ENCODE data around the gene TBC1D3B.
"Not testable (repeated sequence)": the region's sequence is repeated elsewhere in the genome, so short reads cannot be mapped to it uniquely, and the experiment has no call there.

TBC1D3B gene

DNA sequence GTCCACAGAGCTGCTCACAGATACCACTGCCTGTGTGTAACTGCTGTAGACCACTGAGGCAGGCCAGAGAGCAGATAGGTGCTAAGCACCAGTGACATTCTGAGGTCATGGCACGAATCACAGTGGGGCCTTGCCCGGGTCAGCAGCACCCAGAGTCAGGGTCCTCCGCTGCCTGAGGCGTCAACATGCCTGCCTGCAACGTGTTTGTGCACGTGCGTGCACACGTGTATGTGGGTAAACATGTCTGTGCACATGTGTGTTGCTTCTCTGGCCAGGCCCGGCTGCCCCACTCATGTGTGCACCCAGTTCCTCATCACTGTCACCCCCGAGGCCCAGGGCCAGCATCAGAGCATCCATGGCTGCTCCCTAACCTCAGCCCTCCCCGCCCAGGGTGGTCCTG lies at the start of gene TBC1D3B:
Gene TBC1D3B (minus strand): TSS at position 101 of the 400 bp plus-strand sequence. CDS start 1,586 bp downstream, outside the sequence.
- not testable (repeated sequence) for DNase-seq

DNA sequence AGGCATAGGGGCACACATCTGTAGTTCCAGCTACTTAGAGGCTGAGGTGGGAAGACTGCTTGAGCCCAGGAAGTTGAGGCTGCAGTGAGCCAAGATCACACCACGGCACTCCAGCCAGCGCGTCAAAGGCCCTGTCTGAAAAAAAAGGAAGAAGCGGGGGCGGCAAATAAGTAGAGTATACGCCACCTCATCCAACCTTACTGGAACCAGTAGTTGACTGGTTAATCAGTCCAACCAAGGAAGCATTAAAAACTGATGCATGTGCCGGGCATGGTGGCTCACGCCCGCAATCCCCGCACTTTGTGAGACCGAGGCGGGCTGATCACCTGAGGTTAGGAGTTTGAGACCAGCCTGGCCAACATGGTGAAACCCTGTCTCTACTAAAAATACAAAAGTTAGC lies 46.5 kb upstream of the TBC1D3B start:
- not testable (repeated sequence) for DNase-seq

DNA sequence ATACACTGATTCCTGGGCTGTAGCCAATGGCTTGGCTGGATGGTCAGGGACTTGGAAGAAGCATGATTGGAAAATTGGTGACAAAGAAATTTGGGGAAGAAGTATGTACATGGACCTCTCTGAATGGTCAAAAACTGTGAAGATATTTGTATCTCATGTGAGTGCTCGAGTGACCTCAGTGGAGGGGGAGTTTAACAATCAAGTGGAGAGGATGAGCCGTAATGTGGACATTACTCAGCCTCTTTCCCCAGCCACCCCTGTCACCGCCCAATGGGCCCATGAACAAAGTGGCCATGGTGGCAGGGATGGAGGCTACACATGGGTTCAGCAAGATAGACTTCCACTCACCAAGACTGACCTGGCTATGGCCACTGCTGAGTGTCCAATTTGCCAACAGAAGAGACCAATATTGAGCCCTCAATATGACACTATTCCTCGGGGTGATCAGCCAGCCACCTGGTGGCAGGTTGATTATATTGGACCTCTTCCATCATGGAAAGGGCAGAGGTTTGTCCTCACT lies 45.2 kb upstream of the TBC1D3B start:
- not testable (repeated sequence) for DNase-seq

DNA sequence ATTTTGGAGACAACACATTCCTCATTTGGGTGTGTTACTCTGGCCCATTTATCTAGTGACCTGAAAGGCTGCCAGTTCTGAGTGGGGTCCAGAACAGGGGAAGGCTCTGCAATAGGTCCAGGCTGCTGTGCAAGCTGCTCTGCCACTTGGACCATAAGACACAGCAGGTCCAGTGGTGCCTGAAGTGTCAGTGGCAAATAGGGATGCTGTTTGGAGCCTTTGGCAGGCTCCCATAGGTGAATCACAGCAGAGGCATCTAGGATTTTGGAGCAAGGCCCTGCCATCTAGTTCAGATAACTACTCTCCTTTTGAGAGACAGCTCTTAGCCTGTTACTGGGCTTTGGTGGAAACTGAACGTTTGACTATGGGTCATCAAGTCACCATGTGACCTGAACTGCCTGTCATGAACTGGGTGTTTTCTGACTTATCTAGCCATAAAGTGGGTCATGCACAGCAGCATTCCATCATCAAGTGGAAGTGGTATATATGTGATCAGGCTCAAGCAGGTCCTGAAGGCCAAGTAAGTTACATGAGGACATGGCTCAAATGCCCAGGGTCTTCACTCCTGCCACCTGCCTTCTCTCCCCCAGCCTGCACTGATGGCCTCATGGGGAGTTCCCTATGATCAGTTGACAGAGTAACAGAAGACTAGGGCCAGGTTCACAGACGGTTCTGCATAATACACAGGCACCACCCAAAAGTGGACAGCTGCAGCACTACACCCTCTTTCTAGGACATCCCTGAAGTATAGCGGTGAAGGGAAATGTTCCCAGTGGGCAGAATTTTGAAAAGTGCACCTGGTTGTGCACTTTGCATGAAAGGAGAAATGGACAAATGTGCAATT lies 44.5 kb upstream of the TBC1D3B start:
- DNase-seq: not testable (repeated sequence)

DNA sequence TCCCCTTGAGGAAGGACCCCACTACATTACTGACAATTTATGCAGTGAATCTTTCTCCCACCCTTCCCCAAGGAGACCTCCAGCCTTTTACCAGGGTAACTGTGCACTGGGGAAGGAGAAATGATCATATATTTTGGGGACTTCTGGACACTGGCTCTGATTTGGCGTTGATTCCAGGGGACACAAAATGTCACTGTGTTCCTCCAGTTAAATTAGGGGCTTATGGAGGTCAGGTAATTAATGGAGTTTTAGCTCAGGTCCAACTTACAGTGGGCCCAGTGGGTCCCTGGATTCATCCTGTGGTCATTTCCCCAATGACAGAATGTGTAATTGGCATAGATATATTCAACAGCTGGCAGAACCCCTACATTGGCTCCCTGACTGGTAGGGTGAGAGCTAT lies 43.1 kb upstream of the TBC1D3B start:
- not testable (repeated sequence) for DNase-seq

DNA sequence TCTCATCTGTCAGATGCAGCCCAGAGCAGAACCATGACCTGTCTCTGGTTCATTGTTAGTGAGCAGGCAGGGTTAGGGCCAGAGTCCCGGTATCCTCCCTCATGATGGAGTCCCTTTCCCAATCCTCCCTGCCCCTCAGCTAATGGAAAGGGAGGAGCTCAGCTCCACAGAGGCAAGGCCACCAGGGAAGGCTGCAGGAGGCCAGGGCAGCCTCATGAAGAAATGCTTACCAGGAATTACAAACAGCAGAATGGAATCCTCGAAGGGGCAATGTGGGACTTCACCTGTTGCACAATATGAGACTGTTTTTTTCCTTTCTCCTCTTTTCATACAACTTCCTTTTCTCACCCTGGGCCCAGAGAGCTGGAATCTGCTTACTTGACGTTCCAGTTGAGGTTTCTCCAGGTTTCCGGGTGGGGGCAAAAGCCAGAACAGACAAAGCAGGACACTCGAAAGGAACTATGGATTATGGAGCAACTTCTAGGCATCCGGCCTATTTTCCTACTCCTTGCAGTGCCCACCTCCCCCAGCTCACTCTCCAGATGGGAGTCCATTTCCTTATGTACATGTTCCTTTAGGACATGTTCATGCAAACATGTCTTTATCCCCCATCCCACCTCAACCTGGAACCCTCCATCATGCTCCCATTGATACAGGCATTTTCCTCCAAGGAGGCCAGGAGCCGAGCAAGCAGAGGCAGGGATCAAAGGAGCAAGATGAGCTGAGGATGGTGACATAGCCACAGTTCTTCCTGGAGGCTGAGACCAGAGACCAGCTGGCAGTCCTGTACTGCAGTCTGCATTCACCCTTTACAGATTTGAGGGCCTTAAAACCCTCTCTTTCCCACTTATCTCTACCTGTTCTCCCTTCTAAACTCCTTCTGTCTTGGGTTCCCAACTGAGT lies 39.2 kb upstream of the TBC1D3B start:
- not testable (repeated sequence) for DNase-seq

DNA sequence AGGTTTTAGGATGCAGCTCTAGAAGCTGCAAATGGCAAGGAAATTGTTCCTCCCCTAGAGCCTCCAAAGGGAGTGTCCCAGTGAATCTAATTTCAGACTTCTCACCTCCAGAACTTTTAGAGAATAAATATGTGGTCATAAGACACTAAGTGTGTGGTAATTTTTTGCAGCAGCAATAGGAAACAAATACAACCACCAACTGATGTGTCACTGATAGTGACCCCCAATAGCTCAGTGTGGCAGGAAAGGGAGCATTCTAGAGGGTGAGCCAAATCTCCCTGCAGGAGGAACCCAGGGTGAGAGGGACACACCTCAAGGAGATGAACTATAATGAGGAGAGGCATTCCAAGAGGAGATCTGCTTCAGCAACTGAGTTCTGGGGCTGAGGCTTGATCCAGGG lies 38.5 kb upstream of the TBC1D3B start:
- no peak for DNase-seq

DNA sequence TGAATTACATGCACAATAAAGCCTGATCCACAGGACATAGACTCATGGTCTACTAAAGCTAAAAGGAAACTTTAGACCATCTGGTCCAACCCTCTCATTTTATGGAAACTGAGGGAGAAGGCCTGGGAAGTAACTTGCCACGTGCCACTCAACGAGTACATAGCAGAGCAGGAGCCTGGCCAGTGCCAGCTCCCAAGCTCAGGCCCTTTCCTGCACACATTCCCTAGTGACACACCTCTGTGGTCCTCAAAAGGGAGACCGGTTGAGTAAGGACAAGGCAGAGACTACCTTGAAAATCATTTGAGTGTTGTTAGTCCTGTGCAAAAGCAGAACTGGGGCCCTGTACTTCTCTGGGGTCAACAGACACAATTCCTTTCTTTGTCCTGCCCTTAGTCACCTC lies 37.3 kb upstream of the TBC1D3B start:
- no peak for DNase-seq

DNA sequence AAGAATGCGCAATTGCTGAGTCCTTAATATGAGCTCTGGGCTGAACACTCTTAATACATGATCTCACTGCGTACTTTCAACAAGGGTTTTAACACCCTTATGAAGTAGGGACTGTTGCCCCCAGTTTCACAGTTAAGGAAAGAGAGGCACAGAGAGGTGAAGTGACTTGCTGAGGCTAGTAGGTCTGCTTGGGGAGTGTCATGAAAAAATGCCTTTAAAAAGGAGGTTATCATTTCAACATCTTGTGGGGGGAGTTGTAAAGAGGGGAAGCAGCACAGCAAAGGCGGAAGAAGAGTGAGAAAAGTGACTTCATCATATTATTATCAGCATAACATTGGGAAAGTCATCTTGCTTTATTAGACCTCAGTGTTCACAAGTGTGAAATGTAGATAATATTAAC lies 36.5 kb upstream of the TBC1D3B start:
- DNase-seq: no peak

DNA sequence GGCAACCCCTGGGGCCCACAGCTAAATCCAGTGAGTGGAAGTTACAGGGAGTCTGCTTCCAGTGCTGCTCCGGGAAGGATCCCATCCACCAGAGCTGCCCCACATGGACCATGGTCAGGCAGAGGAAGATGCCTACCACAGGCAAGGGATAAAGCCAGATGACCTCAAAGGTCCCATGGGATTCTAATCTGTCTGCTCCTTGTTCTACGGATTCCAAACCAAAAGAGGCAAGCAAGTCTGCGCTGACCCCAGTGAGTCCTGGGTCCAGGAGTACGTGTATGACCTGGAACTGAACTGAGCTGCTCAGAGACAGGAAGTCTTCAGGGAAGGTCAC lies 35.8 kb upstream of the TBC1D3B start:
- no peak for DNase-seq

DNA sequence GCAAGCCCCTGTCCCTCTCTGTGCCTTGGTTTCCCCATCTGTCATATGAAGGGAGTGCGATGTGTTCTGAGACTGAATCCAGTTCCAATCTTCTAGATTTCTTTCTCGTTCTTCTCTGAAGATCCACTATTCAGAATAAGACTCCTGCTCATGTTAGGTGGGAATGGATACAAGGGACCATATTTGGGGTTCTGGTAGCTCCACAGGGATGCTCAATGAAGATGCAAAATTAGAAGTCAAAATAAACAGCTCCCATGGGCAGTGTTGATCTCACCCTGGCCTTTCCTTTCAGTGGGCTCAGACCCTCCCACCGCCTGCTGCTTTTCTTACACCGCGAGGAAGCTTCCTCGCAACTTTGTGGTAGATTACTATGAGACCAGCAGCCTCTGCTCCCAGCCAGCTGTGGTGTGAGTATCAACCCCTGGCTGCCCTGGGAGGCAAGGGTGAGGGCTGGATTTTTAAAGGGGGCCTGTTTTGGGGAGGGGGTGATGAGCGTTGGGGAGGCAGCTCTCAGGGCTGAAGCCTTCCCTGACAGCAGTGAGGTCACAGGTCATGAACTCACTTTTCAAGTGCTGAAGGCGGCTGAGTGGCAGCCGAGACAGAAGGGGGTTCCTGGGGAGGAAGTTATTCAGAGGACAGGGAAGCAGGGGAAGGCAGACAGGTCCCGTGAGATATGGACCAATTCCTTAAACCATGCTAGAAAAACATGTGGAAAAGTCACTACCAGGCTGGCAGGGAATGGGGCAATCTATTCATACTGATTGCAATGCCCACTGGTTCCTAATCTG lies 35.2 kb upstream of the TBC1D3B start:
- DNase-seq: not testable (repeated sequence)

DNA sequence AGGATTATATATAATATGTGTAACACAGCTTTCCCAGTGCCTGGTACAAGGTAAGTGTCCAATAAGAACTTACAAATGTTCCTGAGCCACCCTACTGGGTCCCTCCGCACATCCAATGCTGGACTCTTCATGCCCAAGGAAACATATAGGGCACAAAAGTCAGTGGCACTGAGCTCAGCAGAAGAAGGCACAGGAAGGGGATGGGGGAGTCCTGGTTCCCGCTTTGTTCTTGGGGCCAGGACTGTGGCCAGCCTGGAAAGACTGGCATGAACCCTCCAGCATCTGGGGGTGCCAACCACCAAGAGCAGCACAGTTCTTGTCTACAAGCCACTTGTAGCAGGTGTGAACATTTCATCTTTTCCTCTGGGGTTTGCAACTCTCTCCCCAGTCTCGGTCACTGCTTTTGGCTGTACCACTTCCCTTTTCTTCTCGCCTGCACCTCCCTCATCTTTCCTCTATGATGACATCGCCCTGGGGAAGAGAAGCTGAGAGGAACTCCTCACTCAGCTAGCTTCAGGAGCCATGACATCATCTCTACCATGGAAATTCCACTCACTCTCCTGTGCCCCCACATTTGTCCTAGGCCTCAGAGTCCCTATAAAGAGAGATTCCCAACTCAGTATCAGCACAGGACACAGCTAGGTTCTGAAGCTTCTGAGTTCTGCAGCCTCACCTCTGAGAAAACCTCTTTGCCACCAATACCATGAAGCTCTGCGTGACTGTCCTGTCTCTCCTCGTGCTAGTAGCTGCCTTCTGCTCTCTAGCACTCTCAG lies 34.2 kb upstream of the TBC1D3B start, which contains the start of gene CCL4L2:
Gene CCL4L2 (plus strand): TSS at position 625 of the 773 bp plus-strand sequence.
- not testable (repeated sequence) for DNase-seq

DNA sequence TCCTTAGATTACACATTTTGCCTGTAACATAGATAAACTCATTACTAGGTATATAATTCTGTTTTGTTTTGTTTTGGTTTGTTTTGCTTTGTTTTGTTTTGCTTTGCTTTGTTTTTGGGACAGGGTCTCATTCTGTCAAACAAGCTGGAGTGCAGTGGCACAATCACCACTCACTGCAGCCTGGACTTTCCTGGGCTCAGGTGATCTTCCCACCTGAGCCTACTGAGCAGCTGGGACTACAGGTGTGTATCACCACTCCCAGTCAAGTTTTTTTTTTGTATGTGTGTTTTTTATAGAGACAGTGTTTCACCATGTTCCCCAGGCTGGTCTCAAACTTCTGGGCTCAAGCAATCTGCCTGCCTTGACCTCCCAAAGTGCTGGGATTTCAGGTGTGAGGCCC lies 33.1 kb upstream of the TBC1D3B start:
- DNase-seq: no peak

DNA sequence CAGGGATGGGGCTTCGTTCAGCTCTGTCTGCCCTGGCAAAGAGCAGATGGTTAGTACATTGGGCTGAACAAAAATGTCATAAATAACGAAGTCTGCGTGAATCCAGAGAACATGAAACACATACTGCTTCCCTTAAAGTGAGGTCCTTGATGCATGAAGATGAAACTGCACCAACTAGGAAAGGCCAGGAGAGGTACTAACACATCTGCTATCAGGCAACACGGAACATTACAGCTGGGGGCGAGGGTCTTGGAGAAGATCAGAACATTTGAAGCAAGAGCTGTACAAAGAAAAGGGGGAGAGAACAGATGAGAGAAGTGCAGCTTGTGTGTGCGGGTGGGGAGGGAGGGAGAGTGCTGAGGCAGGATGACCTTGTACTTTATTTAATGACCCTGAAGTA lies 30.9 kb upstream of the TBC1D3B start:
- DNase-seq: not testable (repeated sequence)

DNA sequence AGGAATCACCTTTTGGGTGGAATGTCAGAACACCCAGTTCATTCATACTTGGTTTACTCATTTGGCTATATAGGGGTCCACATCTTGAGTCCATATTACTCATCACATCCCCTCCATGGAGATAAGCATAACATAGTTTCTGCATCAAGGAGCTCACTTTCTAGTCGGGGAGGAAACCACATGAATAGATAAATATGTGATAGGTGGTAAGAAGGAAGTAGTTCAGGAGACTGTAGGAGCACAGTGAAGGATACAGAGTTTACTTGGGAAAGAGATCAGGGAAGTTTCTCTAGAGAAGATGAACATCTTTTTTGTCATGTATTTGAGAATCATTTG lies 30.0 kb upstream of the TBC1D3B start:
- DNase-seq: not testable (repeated sequence)

DNA sequence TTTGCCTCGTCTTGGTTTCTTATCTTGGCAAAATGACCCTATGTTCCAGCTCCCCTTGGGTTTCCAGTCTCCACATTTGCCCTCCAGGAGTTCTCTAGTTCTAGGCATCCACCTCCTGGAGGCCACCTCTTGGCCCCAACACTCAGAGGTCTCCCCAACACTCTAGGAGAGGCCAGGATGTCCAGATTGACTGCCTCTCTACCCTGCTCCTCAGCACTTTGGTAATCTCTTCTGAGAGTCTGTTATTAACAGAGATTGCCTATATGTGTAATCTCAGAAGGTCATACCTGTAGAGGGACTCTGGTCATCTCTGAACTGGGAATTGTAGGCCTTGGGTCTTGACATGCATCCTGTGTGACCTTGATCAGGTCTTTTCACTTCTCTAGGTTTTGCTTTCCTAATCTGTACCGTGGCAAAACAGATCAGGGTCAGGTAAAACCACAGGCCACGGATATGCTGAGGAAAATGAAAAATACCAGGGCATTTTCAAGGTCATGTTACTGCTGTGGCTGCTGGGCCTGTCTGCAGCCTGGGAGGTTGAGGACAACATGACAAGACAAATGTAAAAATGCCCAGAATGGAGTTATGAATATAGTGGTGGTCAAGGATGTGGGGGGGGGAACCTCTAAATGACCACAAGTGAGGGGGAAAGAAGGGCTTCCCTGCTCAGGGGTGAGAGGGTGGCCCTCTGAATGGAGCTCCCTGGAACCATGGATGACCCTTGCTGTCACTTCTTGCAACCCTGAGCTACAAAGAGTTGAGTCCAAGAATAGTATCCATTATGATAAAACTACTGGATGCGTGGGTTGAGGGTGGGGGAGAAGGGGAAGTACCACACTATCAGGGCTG lies 29.4 kb upstream of the TBC1D3B start:
- no peak for DNase-seq

DNA sequence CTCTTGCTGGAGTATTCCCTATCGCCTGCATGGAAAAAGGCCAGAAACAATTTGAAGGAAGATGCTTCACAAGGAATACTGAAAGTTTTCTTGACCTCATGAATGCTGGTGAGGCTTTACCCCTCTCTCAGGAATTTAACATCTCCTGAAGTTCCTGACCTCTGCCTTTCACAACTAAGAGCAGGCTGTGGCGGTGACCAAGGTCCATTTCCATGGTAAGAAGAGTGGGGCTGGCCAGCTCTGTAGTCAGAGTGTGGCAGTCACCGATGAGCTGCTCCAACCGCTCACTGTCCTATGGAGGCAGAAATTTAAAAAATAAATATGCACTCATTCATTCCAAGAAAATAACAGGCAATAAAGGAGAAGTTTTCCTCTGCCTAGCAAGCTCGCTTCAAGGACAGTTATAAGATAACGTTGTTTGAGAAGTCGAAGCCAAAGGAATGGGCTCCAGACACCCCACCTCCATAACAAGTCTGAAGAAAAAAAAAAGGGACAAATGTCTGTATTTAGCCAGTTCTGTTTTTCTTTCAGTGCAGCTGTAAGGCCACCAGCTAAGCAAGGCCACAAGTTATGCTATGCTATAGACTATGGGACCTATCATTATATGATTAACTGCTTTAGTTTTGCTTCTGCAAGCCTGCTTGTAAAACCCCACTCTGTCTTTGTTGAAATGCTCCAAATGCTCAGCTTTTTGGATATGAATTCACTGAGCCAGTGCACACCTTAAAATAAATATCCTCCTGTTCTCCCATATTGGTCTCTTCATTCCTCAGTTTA lies 28.5 kb upstream of the TBC1D3B start:
- DNase-seq: no peak

DNA sequence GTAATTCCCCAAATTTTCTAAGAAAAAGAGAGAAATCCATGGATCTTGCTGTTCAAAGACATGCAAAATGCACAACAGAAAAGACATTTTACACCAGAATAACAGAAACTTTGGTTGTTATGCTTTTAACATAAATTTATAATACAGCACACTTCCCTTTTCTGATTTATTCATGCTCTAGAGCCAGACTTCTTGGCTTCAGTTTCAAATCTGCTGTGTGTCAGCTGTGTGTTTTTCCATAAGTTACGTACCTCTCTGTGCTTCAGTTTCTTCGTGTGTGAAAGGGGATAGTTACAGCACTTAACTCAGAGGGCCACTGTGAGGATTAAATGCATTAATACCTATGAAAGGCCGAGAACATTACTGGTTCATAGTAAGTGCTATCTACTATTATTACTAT lies 26.9 kb upstream of the TBC1D3B start:
- DNase-seq: no peak

DNA sequence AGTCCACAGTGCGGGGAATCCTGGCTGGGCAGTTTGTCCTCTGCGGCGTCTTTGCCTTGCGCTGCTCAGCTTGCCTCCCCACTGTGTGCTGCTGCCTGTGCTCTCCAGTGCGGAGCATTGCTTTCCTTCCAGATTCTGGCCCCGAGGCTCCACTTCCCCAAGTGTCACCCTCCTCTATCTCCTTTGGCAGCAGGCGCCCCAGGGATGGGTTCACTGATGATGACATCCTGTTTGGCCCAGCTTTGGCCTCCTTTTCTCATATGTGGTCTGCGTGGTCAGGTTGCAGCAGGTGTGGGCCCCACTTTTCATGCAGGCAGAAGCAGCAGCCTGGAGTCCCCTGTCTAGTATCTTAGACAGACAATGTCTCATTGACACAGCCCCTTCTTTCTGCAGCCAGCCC lies 25.1 kb upstream of the TBC1D3B start:
- not testable (repeated sequence) for DNase-seq

DNA sequence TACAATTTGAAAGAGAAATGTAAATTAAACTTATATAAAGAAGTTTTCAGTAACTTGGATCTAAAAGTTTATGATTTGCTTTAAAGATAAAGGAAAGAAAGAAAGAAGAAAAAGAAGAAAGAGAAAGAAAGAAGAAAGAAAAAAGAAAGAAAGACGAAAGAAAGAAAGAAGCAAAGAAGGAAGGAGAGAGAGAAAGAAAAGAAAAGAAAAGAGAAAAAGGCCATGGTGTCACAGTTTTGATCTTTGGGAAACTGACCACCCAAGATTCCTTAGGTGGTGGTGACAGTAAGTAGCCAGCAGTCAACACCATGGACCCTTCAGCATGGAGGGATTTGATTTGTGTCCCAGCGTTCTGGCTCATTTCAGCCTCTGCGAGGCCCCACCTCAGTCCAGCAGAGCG lies 24.7 kb upstream of the TBC1D3B start:
- not testable (repeated sequence) for DNase-seq
